Endothelial cell of umbilical vein (primary cell): Measurements from ENCODE around the gene ATP10A.

ENCODE experiments used
- CTCF ChIP-seq, 2 donors: IDR thresholded peaks; 1 replicate in 1 of 2; 2 replicates in 1 of 2; pipeline ENCODE4 v1.5.1; 2011; ENCODE audit warnings: low read length in 2 of 2, mild to moderate bottlenecking in 2 of 2, moderate library complexity in 2 of 2, control low read depth in 1 of 2, inconsistent platforms in 1 of 2, low read depth in 1 of 2; ENCODE audit not compliant: insufficient read depth in 1 of 2; ENCODE audit errors: extremely low read depth in 1 of 2
- EZH2 ChIP-seq: IDR thresholded peaks from 2 replicates; pipeline ENCODE4 v1.6.1; 2012; ENCODE audit warnings: borderline replicate concordance, low read depth, mild to moderate bottlenecking, moderate library complexity, low read length, inconsistent platforms; ENCODE audit not compliant: severe bottlenecking
- FOS ChIP-seq: IDR thresholded peaks from 2 replicates; pipeline ENCODE4 v1.6.1; 2011; ENCODE audit warnings: mild to moderate bottlenecking, low read length, moderate library complexity, borderline replicate concordance; ENCODE audit not compliant: insufficient read depth
- GATA2 ChIP-seq: IDR thresholded peaks from 2 replicates; pipeline ENCODE4 v1.7.0; 2011; ENCODE audit warnings: low read depth, mild to moderate bottlenecking, moderate library complexity, mixed read lengths, low read length; ENCODE audit not compliant: insufficient read length, insufficient read depth
- JUN ChIP-seq: IDR thresholded peaks from 2 replicates; pipeline ENCODE4 v1.6.1; 2011; ENCODE audit warnings: borderline replicate concordance, low read depth; ENCODE audit not compliant: insufficient read length, insufficient read depth
- MYC ChIP-seq: IDR thresholded peaks from one replicate; pipeline ENCODE4 v1.6.1; 2011; ENCODE audit warnings: mild to moderate bottlenecking, low read depth, low read length
- POLR2A ChIP-seq: IDR thresholded peaks from 2 replicates; pipeline ENCODE4 v1.6.1; 2012; ENCODE audit warnings: low read depth, mild to moderate bottlenecking, control low read depth, low read length
- POLR2AphosphoS5 ChIP-seq: IDR thresholded peaks from 2 replicates; pipeline ENCODE4 v1.6.1; 2012; ENCODE audit warnings: low read depth, mild to moderate bottlenecking, control low read depth, low read length, moderate library complexity; ENCODE audit not compliant: insufficient read depth
- TF ChIP-seq, protein P1 (sequence below): IDR thresholded peaks from 2 replicates; pipeline ENCODE4 v1.6.1; 2011; ENCODE audit not compliant: insufficient read depth, insufficient read length

DNA sequence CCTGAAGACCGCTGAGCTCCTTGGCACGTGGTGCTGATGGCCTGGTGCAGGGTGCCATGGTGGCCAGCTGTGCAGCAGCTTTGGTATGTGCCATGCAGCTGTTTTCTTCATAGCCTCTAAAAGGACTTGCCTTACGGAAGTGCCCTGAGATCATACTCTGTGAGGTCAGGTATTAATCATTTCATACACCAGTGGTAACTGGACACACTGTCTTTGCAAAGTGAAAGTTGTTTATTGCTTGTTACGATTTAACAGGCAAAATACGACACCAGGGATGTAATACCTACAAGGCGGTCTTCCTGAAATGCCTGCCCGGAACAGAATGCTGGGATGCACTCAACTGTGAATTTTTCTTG, 184.6 kb downstream of the ATP10A start:
- no peak for TF ChIP-seq POLR2A
- no peak for TF ChIP-seq EZH2
- no peak for TF ChIP-seq CTCF (IDR thresholded peaks at IDR 0.05; ENCODE audit: extremely low read depth in 1 of 2, insufficient read depth in 1 of 2, low read depth in 1 of 2, low read length in 2 of 2)
- no peak for TF ChIP-seq MYC
- no peak for TF ChIP-seq POLR2AphosphoS5
- TF ChIP-seq JUN: no peak
- TF ChIP-seq FOS: no peak
- TF ChIP-seq GATA2: no peak
- TF ChIP-seq, protein P1, sequence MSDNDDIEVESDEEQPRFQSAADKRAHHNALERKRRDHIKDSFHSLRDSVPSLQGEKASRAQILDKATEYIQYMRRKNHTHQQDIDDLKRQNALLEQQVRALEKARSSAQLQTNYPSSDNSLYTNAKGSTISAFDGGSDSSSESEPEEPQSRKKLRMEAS: no peak
